Mesothelial cell of epicardium (in vitro differentiated cells): ENCODE measurements around the gene CABP7. TPM values are rescaled to one million over a fixed set of nuclear protein-coding genes. Genes with fewer than 3 reads are reported as not detected.

Experiments used
- DNase-seq, 2 experiments: peaks; one replicate each; pipeline ENCODE4 v3.0.0; 2021; ENCODE audit warnings: low spot score in 2 of 2; ENCODE audit not compliant: unreplicated experiment in 2 of 2
- H3K27ac Mint-ChIP-seq: 2 replicates; pipeline ENCODE4 v1.8.0; 2021; ENCODE audit warnings: mixed read lengths
- H3K27me3 Mint-ChIP-seq: 2 replicates; pipeline ENCODE4 v1.8.0; 2021; ENCODE audit warnings: low read depth, mixed read lengths
- H3K36me3 Mint-ChIP-seq: 2 replicates; pipeline ENCODE4 v1.8.0; 2021; ENCODE audit warnings: mixed read lengths
- H3K4me1 Mint-ChIP-seq: 2 replicates; pipeline ENCODE4 v1.8.0; 2021; ENCODE audit warnings: mixed read lengths
- H3K4me3 Mint-ChIP-seq: 2 replicates; pipeline ENCODE4 v1.8.0; 2021; ENCODE audit warnings: mild to moderate bottlenecking, moderate library complexity, mixed read lengths
- H3K9me3 Mint-ChIP-seq: 2 replicates; pipeline ENCODE4 v1.8.0; 2021; ENCODE audit warnings: mixed read lengths
- total RNA-seq: library from RNA; stranded (reverse); gene quantifications from 3 replicates; pipeline ENCODE4 v1.2.1, GENCODE V29; 2021
- TF ChIP-seq, protein P1 (sequence below): fragments of 200-600 bp; sonication (generic); IDR thresholded peaks from one replicate; pipeline ENCODE4 v1.5.0; 2021; ENCODE audit warnings: antibody characterized with exemption; ENCODE audit not compliant: unreplicated experiment

The CABP7 gene
- total RNA-seq, 1 donor from 2014 or later, result not detected

DNA sequence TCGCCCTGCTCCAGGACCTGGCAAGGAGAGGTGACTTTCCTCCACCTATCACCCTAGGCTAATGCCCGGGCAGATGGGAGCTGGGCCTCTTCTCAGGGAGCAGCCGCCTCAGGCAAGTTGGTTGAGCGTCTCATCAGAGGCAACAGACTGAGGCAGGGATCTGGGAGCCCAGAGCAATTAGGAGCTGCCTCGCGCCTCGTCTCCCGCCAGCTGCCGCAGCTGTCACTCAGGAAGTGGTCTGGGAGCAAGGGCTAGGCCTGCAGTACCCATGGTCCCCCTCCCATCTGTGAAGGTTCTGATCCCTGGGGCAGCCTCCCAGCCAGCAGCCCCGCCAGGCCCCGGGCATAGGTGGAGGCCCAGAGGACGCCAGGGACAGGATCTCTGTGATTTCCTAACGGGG, 4.6 kb upstream of the CABP7 start:
- DNase-seq, result no peak
- TF ChIP-seq, protein P1, sequence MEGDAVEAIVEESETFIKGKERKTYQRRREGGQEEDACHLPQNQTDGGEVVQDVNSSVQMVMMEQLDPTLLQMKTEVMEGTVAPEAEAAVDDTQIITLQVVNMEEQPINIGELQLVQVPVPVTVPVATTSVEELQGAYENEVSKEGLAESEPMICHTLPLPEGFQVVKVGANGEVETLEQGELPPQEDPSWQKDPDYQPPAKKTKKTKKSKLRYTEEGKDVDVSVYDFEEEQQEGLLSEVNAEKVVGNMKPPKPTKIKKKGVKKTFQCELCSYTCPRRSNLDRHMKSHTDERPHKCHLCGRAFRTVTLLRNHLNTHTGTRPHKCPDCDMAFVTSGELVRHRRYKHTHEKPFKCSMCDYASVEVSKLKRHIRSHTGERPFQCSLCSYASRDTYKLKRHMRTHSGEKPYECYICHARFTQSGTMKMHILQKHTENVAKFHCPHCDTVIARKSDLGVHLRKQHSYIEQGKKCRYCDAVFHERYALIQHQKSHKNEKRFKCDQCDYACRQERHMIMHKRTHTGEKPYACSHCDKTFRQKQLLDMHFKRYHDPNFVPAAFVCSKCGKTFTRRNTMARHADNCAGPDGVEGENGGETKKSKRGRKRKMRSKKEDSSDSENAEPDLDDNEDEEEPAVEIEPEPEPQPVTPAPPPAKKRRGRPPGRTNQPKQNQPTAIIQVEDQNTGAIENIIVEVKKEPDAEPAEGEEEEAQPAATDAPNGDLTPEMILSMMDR, result no peak
- H3K27me3 Mint-ChIP-seq, result peaks cover 91% of the 10 kb centered on the region
- no peaks in the 10 kb centered on the region for H3K4me1 Mint-ChIP-seq
- H3K9me3 Mint-ChIP-seq, result no peaks in the 10 kb centered on the region
- H3K27ac Mint-ChIP-seq, result no peak overlapping the region
- no peaks in the 10 kb centered on the region for H3K36me3 Mint-ChIP-seq
- no peak overlapping the region for H3K4me3 Mint-ChIP-seq

DNA sequence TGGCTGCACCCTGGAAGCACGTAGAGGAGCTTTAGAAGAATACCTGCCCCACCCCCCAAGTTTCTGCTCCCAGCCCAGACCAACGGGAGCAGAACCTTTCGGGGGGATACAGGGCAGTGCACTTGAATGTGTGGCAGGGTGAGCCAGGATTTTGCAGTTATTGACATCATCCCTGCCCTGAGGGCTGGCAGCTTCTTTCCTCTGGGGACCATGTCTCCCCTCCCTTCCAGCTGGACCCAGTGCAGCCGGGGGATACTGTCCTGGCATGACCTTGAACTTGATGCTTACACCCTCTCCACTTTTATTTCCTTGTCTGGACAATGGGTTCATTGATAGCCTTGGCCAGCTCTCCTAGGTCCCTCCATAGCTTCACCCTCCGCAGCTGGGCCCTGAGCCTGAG, 4.1 kb upstream of the CABP7 start:
- TF ChIP-seq, protein P1, result no peak
- Mint-ChIP-seq H3K36me3 (no peaks in the 10 kb centered on the region), H3K4me1 (no peaks in the 10 kb centered on the region), H3K27ac (no peak overlapping the region), H3K4me3 (no peak overlapping the region), H3K27me3 (peaks cover 88% of the 10 kb centered on the region), H3K9me3 (no peaks in the 10 kb centered on the region)
- DNase-seq, result no peak

DNA sequence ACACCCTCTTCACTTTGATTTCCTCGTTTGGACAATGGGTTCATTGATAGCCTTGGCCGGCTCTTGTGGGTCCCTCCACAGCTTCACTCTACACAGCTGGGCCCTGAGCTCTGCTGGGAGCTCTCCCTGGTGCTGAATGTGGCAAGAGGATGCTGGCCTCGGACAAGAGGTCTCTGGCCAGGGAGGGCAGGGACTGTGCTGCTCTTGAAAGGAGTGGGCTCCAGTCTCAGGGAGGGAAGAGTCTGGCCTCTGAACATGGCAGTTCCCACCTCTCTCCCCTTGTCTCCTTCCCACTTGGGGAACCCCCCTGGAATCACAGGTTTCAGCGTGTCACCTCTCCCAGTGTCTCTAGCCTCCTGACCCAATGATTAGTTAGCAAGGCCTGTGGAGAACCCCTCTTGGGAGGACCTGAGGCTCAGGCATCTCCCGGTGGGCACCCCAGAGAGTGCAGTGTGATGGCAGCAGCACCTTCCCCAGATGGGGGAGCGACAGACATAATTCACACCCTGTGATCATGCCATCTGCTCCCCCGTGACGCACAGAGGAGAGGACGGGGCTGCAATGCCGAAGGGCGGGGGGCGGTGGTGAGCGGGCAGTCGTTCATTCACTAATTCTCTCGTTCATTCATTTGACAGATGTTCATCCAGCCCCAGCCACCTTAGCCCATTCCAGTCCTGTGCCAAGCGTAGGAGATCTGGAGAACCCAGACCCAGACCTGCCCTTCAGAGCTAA, 2.8 kb upstream of the CABP7 start:
- Mint-ChIP-seq H3K4me1 (no peaks in the 10 kb centered on the region), H3K36me3 (no peaks in the 10 kb centered on the region), H3K27me3 (peaks cover 86% of the 10 kb centered on the region), H3K4me3 (no peak overlapping the region), H3K9me3 (no peaks in the 10 kb centered on the region), H3K27ac (no peak overlapping the region)
- peak; percentile 59 to 80 for DNase-seq
- TF ChIP-seq, protein P1, result no peak

DNA sequence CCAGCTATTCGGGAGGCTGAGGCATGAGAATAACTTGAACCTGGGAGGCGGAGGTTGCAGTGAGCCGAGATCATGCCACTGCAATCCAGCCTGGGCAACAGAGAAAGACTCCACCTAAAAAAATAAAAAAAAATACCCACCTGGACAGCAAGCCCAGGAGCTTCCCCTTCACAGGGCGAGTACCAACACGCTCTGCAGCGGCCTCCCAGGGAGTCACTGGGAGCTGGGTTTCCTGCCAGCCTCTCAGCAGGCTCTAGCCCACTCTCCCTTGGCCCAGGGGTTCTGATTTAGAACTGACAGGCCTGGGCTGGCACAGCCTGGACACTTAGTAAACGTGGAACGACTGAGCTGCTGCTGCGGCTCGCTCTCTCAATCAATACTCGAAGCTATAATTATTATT, 2.0 kb upstream of the CABP7 start:
- DNase-seq, result no peak
- no peaks in the 10 kb centered on the region for H3K9me3 Mint-ChIP-seq
- H3K36me3 Mint-ChIP-seq, result no peaks in the 10 kb centered on the region
- peaks cover 86% of the 10 kb centered on the region for H3K27me3 Mint-ChIP-seq
- no peak overlapping the region for H3K27ac Mint-ChIP-seq
- TF ChIP-seq, protein P1, result no peak
- H3K4me1 Mint-ChIP-seq, result no peaks in the 10 kb centered on the region
- no peak overlapping the region for H3K4me3 Mint-ChIP-seq

DNA sequence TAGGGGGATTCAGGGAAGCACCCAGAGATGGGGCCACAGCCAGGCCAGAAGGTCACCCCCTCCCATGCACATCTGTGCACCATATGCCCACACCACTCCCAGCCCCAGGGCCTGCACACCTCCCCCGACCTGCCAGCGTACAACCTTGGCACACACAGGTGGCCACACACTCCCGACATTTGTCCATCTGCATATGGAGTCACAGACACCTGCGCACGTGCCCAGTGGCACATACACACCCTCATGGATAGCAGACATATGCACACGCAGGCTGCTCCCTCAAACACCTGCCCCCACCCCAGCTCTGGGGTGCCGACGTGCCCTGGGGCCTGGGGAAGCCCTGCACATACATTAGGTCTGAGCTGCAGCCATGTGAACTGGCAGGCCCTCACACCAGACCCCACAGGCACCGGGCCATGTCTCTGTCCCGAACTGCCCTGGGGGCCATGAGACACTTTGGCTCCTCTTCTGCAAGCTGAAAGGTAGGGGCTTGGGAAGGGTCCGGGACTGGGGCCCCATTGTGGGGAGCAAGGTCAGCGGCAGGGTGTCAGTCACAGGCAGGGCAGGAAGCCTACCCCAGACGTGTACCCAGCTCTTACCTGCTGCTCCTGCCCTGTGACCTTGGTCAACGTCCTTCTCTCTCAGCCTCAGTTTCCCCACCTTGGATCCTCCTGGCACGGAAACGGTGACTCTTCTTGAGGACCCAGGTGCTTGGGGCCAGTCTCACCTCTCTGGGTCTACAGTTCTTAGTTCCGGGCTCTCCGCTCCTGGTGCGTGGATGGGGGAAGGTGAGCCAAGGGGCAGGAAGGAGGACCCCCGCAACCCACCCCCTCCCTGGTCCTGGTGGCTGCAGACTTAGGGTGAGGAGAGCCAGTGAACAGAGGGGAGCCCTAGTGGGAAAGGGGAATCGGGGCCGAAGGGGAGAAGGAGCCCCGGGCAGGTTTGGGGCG, 579 bp upstream of the CABP7 start:
- TF ChIP-seq, protein P1, result no peak
- no peak overlapping the region for H3K27ac Mint-ChIP-seq
- H3K9me3 Mint-ChIP-seq, result no peaks in the 10 kb centered on the region
- H3K36me3 Mint-ChIP-seq, result no peaks in the 10 kb centered on the region
- H3K27me3 Mint-ChIP-seq, result peaks cover 85% of the 10 kb centered on the region
- no peak for DNase-seq
- H3K4me3 Mint-ChIP-seq, result peak overlapping the region; percentile 47
- H3K4me1 Mint-ChIP-seq, result no peaks in the 10 kb centered on the region
